GM21367 (cell line): Measurements from ENCODE around the gene UGT1A8.
"Not testable (repeated sequence)": the region's sequence is repeated elsewhere in the genome, so short reads cannot be mapped to it uniquely, and the experiment has no call there.

ENCODE experiments used
- ATAC-seq: cut with Tn5 transposase; IDR thresholded peaks from one replicate; pipeline ENCODE4 v1.9.1; 2021; ENCODE audit not compliant: unreplicated experiment

UGT1A8 gene

DNA sequence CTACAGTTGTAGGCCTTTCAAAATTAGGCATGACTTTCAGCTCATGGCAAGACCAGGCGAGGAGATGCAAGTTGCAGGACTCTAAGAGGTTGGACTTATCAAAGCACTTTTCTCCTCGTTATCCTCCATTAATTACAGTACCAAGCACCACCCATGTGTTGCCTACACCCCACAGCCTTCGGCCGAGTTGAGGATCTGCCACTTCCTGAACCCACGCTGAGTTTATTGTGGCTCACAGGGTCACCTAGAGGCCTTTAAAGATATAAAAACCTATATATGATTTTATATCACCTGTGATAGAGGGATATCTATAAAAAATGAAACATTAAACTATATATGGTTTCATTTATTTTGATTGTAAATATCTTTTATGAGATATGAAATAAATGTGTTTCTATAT, 21.4 kb downstream of the UGT1A8 start:
- no peak for ATAC-seq

DNA sequence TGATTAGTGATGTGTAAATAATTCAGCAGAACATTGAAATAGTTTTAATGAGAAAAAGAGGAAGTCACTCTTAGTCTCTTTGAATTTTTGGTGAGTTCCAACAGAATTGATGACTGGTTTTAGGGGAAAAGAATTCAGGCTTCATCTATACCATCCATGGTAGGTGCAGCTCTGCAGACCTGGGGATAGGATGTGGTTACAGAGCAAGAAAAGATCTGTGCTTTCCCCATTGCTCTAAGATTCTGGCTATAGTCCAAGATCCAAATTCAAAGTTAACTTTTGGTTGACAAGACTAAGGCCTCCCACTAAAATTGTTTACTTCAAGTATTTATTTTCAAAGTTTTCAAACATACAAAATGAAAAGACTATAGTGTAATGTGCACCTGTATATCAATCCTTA, 22.4 kb downstream of the UGT1A8 start:
- no peak for ATAC-seq

GRCh38 chr2:233643128-233643527, 25.7 kb downstream of the UGT1A8 start:
- no peak for ATAC-seq

DNA sequence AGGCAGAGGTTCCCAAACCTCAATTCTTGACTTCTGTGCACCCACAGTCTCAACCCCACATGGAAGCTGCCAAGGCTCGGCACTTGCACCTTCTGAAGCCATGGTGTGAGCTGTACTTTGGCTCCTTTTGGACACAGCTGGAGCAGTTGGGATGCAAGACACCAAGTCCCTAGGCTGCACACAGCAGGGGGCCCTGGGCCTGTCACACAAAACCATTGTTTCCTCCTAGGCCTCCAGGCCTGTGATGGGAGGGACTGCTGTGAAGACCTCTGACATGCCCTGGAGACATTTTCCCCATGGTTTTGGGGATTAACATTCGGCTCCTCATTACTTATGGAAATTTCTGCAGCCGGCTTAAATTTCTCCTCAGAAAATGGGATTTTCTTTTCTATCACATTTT, 28.6 kb downstream of the UGT1A8 start:
- not testable (repeated sequence) for ATAC-seq

- no peak for ATAC-seq
Observed at GRCh38 chr2:233650981-233651380, 33.5 kb downstream of the UGT1A8 start.

GRCh38 chr2:233651430-233651829, 34.0 kb downstream of the UGT1A8 start:
- no peak for ATAC-seq

GRCh38 chr2:233654501-233654900, 37.1 kb downstream of the UGT1A8 start:
- no peak for ATAC-seq

DNA sequence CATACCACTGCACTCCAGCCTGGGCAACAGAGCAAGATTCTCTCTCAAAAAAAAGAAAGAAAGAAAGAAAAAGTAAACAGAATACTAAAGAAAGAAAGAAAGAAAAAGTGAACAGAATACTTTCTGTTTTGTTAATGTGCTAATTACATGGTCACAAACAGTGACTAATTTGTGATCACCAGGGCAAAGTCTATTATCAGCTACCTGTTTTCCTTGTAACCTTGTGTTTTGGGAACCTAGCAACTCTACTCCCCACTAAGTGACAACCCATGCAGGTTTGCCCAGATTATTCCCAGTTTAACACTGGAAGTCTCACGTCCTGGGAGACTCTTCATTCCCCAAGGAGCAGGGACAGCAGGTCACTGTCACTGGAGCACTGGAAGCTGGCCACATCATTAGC, 37.6 kb downstream of the UGT1A8 start:
- no peak for ATAC-seq

DNA sequence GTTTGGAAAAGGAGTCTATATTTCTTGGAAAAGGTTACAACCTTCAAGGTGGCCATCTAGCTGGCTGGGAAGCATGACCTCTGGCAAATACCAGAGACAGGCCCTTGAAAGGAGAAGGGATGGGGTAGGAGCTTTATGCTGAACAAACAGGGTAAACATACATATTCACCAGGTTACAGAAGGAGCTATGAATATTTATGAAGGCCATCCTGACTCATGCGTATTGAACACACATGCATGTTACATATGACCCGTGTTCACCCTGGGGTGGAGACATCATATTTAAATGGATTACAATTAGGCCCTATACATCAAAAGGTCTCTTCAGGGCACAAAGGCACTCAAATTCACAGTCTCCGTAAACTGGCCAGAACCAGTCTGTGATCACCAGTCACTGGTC, 38.5 kb downstream of the UGT1A8 start:
- ATAC-seq = not testable (repeated sequence)

DNA sequence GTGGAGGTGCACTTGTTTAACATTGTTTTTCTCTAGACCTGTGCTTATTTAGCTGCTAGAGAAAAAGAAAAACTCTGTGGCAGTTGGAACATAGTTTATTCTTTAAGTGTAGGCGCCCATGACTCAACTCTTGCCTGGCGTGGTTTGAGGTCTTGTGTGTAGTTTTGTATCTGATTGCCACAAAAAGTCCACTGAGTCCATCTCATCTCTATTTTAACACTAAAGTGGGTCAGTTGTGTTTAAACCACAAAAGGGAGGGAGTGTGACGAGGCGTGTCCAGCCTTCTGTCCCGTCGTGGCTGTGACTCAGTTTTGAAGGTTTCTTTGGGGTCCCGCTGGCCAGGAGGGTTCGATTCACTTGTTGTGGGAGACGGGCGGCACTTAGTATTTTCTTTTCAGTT, 39.0 kb downstream of the UGT1A8 start:
- no peak for ATAC-seq

GRCh38 chr2:233658610-233659009, 41.2 kb downstream of the UGT1A8 start:
- no peak for ATAC-seq

DNA sequence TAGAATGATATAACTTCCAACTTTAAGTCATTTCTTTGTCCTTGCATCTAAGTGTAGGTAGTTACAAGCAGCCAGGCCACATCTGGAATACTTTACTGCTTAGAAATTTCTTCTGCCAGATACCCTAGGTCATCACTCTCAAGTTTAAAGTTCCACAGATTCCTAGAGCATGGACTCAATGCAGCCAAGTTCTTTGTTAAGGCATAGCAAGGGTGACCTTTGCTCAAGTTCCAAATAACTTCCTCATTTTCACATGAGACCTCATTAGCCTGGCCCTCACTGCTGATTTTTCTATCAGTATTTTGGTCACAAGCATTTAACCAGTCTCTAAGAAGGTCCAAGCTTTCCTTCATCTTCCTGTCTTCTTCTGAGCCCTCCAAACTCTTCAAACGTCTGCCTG, 46.5 kb downstream of the UGT1A8 start:
- no peak for ATAC-seq

GRCh38 chr2:233668605-233669260, 51.3 kb downstream of the UGT1A8 start:
- ATAC-seq = no peak

- no peak for ATAC-seq
Observed at GRCh38 chr2:233671290-233672161, 54.1 kb downstream of the UGT1A8 start, which contains the start of gene UGT1A9. TSS of gene UGT1A9 (plus strand) at chr2:233671898. CDS start at chr2:233671935, 37 bp downstream.

DNA sequence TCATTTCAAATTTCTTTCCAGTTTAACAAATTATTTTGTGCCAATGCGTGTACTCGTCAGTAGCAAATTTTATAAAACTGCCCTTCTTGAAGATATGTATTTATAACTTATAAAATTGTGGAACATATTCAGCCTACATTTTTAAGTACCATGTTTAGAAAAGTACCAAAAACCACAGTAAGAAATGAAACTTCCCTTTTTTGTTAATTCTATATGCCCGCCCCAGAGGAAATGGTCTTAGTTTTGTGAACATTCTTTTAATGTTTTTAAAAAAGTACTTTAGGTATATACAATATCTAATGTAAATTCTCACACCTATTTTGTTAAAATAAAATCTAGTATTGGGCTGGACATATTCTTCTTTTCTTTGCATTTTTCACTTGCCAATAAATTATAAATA, 55.5 kb downstream of the UGT1A8 start:
- no peak for ATAC-seq

DNA sequence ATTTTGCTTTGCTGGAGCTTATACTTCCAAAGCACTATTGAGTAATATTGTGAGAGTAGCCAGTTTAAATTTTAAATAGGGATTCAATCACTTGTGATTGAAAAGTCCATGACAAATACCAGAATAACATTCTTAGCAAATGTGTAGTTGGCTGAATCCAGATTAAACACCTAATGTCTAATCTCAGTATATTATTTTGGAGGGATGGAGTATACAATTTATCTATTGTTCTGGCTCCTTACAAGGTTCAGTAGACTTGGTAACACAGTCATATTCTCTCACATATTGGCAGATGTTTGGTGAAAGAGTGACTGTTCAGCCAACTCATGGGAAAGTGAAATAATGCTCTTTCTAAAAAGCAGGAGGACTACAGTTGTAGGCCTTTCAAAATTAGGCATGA, 56.5 kb downstream of the UGT1A8 start:
- no peak for ATAC-seq

GRCh38 chr2:233674314-233674713, 56.9 kb downstream of the UGT1A8 start:
- ATAC-seq = no peak

- ATAC-seq = no peak
Observed at GRCh38 chr2:233674995-233675394, 57.6 kb downstream of the UGT1A8 start.

- no peak for ATAC-seq
Observed at GRCh38 chr2:233676046-233676445, 58.6 kb downstream of the UGT1A8 start.

- no peak for ATAC-seq
Observed at GRCh38 chr2:233679196-233679595, 61.8 kb downstream of the UGT1A8 start.

DNA sequence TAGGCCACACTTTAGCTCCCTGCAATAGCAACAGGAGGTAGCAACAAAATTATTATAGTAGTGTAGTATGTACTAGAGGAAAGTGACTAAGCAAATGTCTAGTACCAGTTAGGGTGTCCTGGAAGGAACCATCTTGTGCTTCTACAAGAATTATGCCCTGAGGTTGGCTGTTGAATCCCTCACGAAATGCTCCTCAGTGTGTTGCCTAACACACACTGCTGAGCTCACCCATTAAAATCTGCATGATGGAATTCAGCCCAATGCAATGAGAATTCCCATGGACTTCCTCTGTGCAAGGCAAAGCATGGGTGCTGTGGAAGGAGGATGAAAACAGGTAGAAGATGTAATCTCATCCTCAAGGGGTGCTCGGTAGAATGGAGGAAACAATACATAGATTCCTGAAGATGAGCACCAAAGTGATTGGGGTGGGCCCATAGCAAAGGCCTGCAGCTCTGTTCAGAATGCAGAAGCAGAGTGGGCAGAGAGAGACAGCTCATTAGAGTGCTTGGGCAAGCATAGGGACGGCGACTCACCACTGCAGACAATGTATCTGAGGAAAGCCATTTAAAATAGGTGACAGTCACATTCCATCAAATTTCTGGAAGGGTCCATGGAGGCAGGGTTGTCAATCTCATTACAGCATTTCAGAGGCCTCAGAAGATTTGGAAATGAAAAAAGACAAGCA, 63.1 kb downstream of the UGT1A8 start:
- ATAC-seq = no peak
